Measurements from ENCODE around the gene PDPN.

Gene PDPN

GRCh38 chr1:13581446-13581845, 2.2 kb upstream of the PDPN start:
- DNase-seq = no peak

- DNase-seq = no peak
These were observed 754 bp upstream of the PDPN start for GRCh38 chr1:13582713-13583443.

- DNase-seq = no peak
These were observed 547 bp downstream of the PDPN start for GRCh38 chr1:13583966-13584791.

- no peak for DNase-seq
These were observed 1.4 kb downstream of the PDPN start for GRCh38 chr1:13584876-13585611.

GRCh38 chr1:13585612-13585991, 2.0 kb downstream of the PDPN start:
- no peak for DNase-seq

GRCh38 chr1:13586001-13586400, 2.4 kb downstream of the PDPN start:
- no peak for DNase-seq

- no peak for DNase-seq
These were observed 3.8 kb downstream of the PDPN start for GRCh38 chr1:13587256-13588030.

- DNase-seq = no peak
These were observed 5.5 kb downstream of the PDPN start for GRCh38 chr1:13588946-13589796.

- no peak for DNase-seq
These were observed 6.9 kb downstream of the PDPN start for GRCh38 chr1:13590486-13590885.

GRCh38 chr1:13593511-13594131, 10.0 kb downstream of the PDPN start:
- no peak for DNase-seq

- DNase-seq = no peak
These were observed 11.8 kb downstream of the PDPN start for GRCh38 chr1:13595411-13595810.

- no peak for DNase-seq
These were observed 13.5 kb downstream of the PDPN start for GRCh38 chr1:13597166-13597565.

GRCh38 chr1:13600762-13601453, 17.3 kb downstream of the PDPN start:
- DNase-seq = no peak

GRCh38 chr1:13604176-13604575, 20.5 kb downstream of the PDPN start:
- DNase-seq = no peak

- DNase-seq = no peak
These were observed 21.1 kb downstream of the PDPN start for GRCh38 chr1:13604721-13605120.

- no peak for DNase-seq
These were observed 21.5 kb downstream of the PDPN start for GRCh38 chr1:13605159-13605558.

- DNase-seq = no peak
These were observed 23.4 kb downstream of the PDPN start for GRCh38 chr1:13607002-13607401.

- no peak for DNase-seq
These were observed 32.6 kb downstream of the PDPN start for GRCh38 chr1:13616234-13616633.

- DNase-seq = no peak
These were observed 33.5 kb downstream of the PDPN start for GRCh38 chr1:13617108-13617507.

- DNase-seq = no peak
These were observed 34.1 kb downstream of the PDPN start for GRCh38 chr1:13617773-13618172.

GRCh38 chr1:13618483-13618882, 34.9 kb downstream of the PDPN start:
- DNase-seq = no peak
